ENCODE results near the gene EYS.

The EYS gene

DNA sequence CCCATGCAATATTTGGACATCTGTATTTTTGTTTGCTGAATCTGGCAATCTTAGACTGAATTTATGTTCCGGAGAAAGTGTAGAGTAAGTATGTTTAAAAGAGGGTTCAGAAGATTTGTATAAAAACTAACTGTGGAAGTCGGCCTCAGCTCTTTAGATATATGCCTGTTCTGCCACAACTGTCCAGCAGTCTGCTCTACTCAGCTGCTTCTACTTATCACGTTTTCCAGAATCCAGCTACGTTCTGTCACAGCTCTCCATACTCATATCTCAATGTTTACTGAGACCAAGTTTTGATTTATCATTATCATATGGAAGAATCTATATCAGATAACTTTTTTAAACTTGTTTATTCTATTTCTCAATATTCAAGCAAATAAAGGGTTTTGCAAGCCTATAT, 721.3 kb downstream of the EYS start:
- DNase-seq (ENCODE audit: low read depth in 2 of 3, low spot score in 2 of 3) = no peak

- DNase-seq (ENCODE audit: low read depth in 2 of 3, low spot score in 2 of 3) = no peak
Observed at GRCh38 chr6:64984948-64985347, 722.1 kb downstream of the EYS start.

GRCh38 chr6:64983089-64983488, 723.9 kb downstream of the EYS start:
- no peak for DNase-seq (ENCODE audit: low read depth in 2 of 3, low spot score in 2 of 3)

DNA sequence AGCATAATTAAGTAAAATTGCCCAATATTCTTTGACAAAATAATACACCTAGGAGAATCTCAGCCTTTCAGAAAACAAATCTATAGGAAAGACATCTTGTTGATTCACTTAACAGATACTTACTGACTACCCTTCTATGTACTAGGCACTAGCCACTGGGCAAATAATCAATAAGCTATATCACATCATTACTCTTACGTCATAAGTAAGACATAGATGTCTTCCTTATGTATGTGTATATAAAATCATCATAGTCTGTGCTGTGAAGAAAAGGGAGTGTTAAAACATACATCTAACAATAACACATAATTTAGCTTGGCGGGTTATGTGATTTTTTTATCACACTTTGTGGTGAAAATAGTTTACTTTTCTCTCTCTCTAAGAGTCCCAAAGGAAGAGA, 733.9 kb downstream of the EYS start:
- no peak for DNase-seq (ENCODE audit: low read depth in 2 of 3, low spot score in 2 of 3)

DNA sequence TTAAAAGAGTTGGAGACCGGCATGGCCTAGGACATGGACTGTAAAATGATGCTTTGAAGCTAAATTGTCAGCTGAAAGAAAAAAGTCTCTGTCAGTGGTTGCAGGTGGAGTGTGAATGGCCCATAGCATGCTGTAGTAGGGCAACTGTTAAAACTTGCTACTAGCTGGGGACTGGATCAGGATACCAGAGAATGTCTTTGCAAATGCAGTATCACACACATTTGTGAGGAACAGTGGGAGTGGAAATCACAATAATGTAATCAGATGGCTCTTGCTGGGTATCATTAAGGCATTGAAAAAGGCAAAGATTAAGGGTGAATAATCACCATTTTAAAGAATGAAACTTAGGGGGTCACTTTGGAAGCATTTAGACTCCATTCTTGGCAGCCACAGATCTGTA, 737.9 kb downstream of the EYS start:
- no peak for DNase-seq (ENCODE audit: low read depth in 2 of 3, low spot score in 2 of 3)

DNA sequence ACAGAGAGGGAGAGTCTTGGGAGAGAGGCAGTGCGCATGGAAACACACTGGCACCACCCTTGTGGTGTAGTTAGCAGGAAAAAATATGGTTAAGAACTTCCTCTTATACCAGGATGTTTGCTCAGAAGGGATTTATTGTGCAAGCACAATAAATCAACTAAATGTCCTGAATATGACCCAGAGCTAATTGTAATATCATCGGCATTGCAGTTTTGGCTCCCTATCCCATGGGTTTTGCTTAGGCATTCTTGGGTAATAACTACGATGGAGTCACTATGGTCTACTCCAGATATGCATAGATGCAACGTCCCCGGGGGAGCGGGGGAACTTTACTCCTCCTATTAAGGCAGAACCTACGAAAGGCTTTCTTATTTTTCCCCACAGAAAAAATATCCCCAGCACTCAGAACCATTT, 751.6 kb downstream of the EYS start:
- no peak for DNase-seq (ENCODE audit: low read depth in 2 of 3, low spot score in 2 of 3)

- no peak for DNase-seq (ENCODE audit: low read depth in 2 of 3, low spot score in 2 of 3)
Observed at GRCh38 chr6:64949257-64949656, 757.8 kb downstream of the EYS start.

DNA sequence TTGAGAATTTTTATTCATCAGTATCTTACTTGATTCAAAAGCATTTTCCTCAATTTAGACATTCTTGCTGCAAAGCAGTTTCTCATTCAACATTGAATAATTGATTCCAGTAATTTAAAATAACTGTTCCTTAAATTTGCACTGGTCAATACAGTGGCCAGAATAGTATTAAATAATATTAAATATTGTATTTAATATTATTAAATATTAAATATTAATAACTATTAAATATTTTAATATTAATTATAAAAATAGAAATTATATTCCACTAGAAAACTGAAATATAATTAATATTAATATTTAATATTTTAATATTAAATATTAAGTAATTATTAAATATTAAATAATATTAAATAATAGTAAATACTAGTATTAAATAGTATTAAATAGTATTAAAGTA, 758.8 kb downstream of the EYS start:
- DNase-seq (ENCODE audit: low read depth in 2 of 3, low spot score in 2 of 3) = no peak

GRCh38 chr6:64945450-64945849, 761.6 kb downstream of the EYS start:
- no peak for DNase-seq (ENCODE audit: low read depth in 2 of 3, low spot score in 2 of 3)

- no peak for DNase-seq (ENCODE audit: low read depth in 2 of 3, low spot score in 2 of 3)
Observed at GRCh38 chr6:64932486-64932885, 774.5 kb downstream of the EYS start.

DNA sequence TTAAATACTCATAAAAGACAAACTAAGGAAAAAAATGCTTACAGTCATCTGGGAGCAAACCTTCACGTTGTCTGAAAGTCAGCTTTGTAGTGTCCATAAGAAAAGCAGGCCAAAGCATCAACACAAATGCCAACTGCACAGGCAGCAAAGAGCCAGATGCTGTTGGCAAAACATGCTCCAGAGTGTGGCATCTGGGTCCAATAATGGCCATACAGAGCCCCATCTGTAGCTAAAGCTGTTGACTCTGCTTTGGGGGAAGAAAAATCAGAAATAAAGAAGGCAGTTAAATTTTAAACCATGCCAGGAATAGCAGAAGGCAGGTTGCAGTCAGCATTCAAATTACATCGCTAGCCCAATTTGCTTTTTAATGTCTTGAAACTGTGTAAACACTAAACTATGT, 776.3 kb downstream of the EYS start:
- DNase-seq (ENCODE audit: low read depth in 2 of 3, low spot score in 2 of 3) = no peak

DNA sequence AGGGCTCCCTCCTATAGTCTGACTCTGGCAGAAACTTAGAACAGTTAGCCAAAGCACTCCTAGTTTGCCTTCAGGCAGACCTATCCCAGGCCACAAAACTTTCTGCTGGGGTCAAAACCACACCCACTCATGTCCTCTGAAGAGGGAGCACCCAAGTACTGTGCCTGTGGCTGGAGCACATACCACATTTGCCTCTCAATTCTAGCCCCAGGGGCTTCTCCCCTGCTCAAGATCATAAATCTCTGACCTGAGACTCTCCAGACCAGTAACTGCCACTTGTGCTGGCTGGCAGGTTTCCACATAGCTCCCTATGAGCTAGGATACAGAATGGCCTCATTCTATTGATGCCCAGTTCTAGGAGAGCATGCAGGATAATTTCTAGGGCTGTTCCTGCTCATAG, 781.0 kb downstream of the EYS start:
- no peak for DNase-seq (ENCODE audit: low read depth in 2 of 3, low spot score in 2 of 3)

- no peak for DNase-seq (ENCODE audit: low read depth in 2 of 3, low spot score in 2 of 3)
Observed at GRCh38 chr6:64920257-64920656, 786.8 kb downstream of the EYS start.

- DNase-seq (ENCODE audit: low read depth in 2 of 3, low spot score in 2 of 3) = no peak
Observed at GRCh38 chr6:64914124-64914523, 792.9 kb downstream of the EYS start.

DNA sequence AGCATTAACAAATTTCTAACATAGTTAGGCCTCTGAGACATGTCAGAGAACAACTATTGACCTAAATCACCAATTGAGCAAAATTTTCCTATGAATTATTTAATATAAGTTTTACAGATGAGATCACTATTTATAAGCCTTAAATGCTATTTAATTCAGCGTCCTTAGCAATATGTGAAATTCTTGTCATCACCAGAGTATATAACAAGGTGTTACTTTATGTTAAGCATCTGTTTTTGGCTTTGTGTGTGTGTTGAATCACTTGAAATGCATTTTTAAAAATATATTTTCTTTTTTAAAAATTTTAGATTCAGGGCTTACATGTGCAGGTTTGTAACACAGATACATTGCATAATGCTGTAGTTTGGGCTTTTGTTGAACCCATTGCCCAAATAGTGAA, 794.1 kb downstream of the EYS start:
- no peak for DNase-seq (ENCODE audit: low read depth in 2 of 3, low spot score in 2 of 3)

DNA sequence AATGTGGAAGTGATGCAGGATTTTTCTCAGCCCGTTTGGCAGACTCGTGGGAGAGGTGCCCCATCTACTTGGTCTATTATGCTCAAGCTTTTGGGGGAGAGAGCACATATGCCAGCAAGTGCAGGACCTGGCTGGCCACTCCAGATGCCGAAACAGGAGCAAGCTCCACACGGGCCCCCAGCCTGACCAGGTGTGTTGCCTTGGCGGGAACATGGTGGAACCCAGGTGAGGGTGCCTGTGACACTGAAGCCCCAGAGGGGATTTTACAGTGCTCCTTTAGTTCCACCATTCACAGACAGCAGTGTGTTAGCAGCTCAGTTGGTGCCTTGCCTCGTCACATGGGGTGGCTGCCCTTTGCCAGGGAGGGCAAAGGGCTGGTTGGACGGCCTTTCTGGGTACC, 798.9 kb downstream of the EYS start:
- no peak for DNase-seq (ENCODE audit: low read depth in 2 of 3, low spot score in 2 of 3)

DNA sequence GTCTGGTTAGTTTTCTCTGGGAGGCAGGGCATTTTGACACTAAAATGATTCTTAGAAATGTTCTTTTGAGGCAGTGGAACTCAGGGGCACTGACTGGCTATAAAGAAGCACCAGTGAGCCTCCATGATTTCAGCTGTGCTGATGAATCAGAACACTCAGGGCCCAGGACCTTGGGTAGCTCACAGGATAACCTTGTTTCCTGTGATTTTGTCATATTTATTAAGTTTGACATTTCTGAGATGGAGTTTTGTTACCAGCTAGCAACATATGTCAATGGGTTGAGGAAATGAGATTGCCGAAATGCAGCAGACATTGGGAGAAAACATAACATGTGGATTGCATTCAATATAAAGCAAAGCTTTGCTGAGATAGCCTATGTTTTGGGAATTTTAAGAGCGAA, 802.4 kb downstream of the EYS start:
- no peak for DNase-seq (ENCODE audit: low read depth in 2 of 3, low spot score in 2 of 3)

GRCh38 chr6:64902596-64902995, 804.4 kb downstream of the EYS start:
- no peak for DNase-seq (ENCODE audit: low read depth in 2 of 3, low spot score in 2 of 3)

DNA sequence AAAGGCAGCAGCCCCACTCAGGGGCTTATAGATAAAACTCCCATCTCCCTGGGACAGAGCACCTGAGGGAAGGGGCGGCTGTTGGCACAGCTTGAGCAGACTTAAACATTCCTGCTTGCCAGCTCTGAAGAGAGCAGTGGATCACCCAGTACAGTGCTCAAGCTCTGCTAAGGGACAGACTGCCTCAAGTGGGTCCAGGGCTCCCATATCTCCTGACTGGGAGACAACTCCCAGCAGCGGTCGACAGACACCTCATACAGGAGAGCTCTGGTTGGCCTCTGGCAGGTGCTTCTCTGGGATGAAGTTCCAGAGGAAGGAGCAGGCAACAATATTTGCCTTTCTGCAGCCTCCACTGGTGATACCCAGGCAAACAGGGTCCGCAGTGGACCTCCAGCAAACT, 810.1 kb downstream of the EYS start:
- no peak for DNase-seq (ENCODE audit: low read depth in 2 of 3, low spot score in 2 of 3)

DNA sequence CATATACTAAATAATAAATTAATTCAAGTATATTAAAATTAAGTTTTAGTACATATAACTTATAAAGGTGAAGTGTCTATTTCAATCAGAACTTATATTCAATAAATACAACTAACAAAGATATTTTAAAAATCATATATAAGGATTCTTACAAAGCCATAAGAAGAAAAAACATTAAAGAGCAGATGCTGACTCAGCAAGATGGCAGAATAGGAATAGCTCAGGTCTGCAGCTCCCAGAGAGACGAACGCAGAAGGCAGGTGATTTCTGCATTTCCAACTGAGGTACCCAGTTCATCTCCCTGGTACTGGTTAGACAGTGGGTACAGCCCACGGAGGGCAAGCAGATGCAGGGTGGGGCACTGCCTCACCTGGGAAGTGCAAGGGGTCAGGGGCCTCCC, 811.1 kb downstream of the EYS start:
- DNase-seq (ENCODE audit: low read depth in 2 of 3, low spot score in 2 of 3) = no peak

DNA sequence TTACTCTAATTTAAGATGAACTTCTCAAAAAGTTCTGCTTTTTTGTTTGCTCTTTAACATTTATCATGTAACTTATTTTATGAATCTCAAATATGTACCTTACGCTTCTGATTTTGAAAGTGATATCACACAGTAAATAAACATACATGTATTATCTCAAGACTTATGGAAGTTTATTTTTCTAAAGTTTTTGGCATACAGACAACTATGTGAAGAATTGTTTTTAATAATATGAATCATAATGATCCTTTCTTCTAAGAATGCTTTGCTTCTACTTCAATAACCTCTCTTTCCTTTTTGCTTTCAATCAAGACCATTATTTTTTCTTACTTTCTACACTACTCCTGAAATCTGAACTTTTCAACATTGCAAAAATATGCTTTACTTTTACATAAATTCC, 816.4 kb downstream of the EYS start:
- DNase-seq (ENCODE audit: low read depth in 2 of 3, low spot score in 2 of 3) = no peak

GRCh38 chr6:64889144-64889543, 817.9 kb downstream of the EYS start:
- DNase-seq (ENCODE audit: low read depth in 2 of 3, low spot score in 2 of 3) = no peak

DNA sequence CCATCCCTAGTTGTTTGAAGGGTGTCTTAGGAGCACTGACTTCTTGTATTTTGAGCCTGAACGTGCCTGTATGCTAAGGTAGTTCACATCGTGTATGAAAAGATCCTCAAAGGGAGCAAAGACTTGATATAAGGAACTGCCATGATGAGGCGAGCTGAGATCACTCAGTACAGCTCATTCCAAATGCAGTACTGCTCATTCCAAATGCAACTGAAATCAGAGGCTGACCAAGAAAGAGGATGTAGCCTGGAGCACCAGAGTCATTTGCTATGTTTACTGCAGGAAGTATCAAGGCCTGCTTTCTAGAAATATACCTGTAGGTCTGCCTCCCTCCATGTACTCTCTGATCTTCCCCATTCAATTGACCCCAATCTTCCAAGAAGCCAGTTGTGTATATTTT, 832.2 kb downstream of the EYS start:
- no peak for DNase-seq (ENCODE audit: low read depth in 2 of 3, low spot score in 2 of 3)

DNA sequence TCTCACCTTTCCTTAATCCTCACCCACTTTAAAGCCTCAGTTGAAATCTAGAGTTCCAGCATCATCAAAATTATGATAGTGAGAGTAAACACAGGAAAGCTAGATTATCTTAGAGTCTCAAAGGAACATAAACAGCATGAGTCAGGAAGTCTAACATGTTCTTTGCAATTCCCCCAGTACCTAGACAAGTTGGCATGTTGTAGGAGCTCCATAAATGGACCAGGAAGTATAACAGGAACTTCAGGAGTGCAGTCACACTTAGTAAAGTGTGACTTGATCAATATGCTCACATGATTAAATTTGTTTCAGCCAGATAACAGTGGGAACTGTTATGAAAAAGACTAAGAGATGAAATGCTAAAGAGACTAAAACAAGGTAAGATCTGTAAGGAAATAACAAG, 834.4 kb downstream of the EYS start:
- no peak for DNase-seq (ENCODE audit: low read depth in 2 of 3, low spot score in 2 of 3)

Data from activated CD8-positive, alpha-beta memory T cell treated with anti-CD3 and anti-CD28 coated beads for 48 hours (primary cell).